ENCODE results near the gene GOLGA2. TPM values are rescaled to one million over a fixed set of nuclear protein-coding genes. Genes with fewer than 3 reads are reported as not detected.

GOLGA2 gene
- total RNA-seq, 1 donor from 2014 or later, result 38.7 TPM

DNA sequence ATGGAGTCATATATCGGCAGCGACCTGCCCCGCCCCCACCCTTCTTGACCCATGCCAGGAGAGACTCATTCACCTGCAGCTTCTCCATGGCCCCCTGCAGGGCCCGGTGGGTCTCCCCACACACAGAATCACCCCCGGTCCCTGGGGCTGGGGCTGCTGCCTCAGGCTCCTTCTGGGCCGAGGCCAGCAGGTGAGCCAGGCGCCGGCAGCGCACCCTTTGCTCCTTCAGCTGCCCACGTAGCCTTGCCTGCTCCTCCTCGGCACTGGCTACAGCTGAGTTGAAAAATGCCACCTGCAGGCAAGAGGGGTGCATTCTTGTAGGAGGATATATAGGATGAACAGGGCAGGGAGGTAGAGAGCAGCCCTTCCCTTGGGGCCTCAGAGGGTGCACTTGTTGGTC is 17.9 kb downstream of the GOLGA2 start:
- intact Hi-C loops (cut with micrococcal nuclease), result no loop called here

DNA sequence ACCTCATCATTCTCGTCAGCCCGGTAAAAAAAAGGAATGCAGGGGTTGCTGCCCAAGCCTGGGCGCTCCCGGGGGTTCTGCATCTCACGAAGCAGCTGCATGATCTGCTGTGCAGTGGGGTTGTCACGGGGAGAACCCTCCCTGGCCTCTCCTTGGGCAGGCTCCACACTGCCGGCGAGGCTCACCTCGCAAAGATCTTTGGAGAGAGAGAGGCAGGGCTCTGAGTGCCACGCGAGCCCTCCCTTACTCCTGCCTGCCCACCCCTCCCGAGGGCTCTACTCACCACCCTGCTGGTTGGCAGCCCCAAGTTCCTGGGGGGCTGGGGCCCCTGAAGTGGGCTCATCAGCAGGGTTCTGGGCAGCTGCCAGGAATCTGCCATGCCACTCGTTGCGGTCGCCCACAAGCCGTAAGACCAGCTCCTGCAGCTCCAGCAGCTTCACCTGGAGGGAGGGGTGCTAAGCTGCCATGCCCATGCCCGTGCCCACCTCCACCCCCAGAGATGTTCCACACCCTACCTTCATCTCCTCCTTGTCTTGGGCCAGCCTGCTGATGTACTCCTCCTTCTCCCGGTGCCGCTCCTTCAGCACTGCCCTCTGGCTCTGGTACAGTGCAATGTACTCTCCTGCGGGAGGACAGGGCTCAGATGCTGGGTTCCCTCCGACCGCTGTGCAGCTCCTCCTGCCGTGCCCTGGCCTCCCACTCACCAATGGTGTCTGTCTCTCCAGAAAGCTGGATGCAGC is 18.6 kb downstream of the GOLGA2 start:
- intact Hi-C loops (cut with micrococcal nuclease), result no loop called here

DNA sequence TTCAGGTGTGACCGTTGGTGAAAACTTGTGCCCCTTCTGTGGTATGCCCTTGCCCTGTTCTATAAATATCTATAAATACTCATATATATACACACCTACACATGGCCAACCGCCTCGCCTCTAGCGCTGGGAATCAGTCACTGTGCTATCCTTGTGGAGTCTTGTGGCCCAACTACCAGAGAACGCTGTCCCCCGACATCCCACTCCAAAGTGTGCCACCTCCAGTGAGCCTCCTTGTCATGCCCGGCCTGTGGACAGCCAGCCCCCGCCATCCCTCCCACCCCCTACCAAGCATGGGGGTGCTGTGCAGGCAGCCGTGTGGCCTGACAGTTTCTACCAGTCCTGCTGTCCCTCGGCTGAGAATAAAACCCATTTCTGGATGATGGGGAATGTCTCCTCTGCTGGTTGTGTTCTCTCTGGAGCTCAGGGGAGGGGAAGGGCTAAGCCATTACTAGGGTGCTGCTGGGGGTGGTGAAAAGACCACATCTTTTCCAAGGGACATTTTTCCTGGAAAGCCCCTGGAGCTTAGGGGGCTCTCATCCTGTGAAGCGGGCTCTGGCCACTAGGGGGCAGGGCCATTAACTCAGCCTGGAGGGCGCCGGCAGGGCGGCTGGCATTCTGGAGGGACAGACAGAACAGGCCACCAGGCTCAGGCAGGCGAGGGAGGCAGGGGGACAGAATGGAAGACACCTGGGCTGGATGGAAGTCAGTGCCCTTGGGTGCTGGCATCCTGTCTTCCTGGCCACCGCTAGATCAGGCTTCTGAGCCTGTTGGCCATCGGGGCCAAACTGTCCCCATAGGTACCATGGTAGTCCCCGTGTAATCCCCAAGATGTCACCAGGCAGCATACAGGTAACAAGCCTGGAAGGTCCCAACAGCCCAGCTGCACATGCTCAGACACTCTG is 20.7 kb downstream of the GOLGA2 start:
- intact Hi-C loops (cut with micrococcal nuclease), result loop anchor here (5.0 kb wide), 1 partner anchor 772 kb away; the partner anchor contains the start of gene SH3GLB2

DNA sequence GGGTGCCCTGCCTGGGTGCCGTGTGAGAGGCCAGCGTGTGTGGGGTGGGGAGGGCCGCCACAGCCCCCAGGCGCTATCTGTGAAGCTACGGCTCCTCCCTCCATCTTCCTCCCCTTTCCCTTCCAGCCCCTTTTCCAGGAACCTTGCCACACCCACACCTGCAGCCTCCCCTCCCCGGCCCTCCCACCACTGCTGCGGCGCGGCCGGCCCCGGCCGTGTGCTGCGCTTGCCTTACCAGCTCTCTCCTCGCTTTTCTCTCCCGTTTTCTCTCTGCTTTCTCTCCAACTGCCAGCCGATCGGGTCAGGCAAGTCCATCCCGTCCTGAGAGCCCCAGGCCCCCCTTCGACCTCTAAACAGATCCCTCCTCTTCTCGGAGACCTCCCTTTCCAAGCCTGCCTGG is 21.4 kb downstream of the GOLGA2 start:
- intact Hi-C loops (cut with micrococcal nuclease), result loop anchor here (5.0 kb wide), 1 partner anchor 773 kb away; the partner anchor contains the start of gene SH3GLB2

DNA sequence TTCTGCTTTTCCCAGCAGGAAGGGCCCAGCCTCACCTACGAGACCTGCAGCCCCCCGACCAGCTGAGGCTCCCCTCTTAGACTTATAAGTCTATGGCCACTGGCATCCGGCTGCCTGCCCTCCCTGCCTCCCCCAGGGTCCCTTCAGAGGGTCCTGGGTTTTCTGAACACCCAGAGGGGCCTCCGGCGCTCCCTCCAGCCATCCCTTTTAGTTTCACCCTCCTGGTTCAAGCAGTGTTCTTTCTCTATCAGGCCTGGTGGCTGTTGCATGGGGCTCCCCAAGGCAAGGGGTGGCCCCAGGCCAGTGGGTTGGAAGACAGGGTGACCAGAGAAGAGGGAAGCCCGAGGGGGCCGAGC is 21.8 kb downstream of the GOLGA2 start:
- intact Hi-C loops (cut with micrococcal nuclease), result loop anchor here (5.0 kb wide), 1 partner anchor 773 kb away; the partner anchor contains the start of gene SH3GLB2

DNA sequence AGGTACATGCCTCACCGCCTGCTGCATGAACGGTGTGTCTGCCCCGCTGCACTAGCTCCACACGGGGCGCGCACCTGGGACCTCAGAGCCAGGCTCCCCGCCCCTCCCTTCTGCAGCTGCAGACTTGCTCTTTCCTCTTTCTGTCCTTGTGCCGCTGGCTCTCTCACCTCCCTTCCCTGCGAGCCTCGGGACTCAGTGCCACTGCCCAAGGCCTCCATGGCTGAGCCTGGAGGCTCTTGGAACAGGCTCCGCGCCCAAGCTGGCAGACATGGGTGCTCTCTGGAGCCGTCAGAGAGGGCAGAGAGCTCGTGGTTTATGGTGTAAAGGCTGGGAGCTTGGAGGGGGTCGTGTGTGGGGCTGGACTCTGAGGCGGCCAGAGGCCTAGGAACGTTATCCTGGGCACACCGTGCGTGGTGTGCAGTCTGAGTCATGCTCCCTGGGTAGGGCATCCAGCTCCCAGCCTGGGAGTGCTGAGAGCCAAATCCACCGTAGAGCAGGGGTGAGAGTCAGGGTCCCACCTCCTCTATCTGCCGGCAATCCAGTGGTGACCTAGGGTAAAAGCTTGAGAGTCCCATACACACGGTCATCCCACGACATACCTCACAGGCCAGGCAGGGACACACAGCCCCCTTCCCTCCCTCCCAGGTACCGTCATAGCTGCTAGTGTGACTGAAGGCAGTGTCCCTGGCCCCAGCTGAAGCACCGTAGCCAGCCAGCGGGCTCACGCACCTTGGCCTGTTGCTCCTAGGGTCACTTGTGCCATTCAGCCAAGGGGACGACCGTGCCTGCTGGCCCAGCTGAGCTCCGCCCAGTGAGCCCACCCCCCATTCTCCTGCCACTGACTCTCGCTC is 22.4 kb downstream of the GOLGA2 start:
- intact Hi-C loops (cut with micrococcal nuclease), result loop anchor here (5.0 kb wide), 1 partner anchor 774 kb away; the partner anchor contains the start of gene SH3GLB2

DNA sequence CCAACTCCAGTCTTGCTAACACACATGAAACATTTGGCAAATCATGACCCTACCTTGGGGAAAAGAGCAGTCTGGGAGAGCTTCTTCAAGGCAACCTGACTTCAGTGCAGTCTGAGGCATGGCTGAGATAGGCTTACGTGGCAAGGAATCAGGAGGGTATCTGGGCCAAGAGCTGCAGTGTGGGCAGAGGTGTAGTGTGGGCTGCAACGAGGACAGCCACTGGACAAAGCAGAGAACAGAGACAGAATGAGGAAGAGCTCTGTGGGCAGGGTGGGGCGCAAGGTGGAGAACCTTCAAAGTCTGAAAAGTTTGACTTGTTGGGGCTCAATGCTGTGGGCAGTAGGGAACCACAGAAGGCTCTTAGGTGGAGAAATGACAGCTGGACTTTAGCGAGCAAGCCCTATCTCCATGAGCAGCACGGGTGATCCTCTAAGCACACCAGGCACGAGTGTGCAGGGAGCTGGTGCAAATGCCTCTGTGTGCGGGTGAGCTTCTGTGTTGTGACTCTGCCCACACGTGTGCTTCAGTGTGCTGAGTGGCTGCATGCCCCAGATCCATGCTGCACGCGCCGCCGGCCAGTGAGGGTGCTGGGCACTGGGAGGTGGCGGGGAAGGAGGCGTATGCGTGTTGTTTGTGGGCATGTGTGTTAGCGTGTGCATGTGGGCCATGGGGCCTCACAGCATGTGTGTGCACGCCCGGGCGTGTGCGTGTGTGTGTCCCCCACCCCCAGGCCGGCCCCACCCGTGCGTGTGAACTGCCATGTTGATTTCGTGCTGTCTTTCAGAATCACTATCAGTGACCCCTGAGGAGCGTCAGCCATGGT is 23.3 kb downstream of the GOLGA2 start:
- intact Hi-C loops (cut with micrococcal nuclease), result loop anchor here (5.0 kb wide), 1 partner anchor 775 kb away; the partner anchor contains the start of gene SH3GLB2

DNA sequence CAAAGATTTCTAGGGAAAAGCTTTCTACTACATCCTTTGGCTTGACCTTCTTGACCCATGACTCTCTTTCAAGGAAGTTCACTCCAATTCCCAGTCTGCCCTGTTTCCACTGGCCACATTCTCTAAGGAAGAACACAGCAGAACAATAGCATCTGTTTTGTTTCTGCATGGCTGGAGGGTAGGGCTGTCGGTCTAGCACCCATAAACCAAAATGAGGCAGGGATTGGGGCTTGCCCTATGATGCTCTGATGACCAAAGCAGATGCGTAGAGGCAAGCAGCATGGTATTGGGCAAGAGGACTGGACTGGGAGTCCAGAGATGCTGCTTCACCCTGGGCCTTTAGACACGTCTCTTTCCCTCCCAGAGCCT is 24.1 kb downstream of the GOLGA2 start:
- intact Hi-C loops (cut with micrococcal nuclease), result loop anchor here (5.0 kb wide), 1 partner anchor 776 kb away; the partner anchor contains the start of gene SH3GLB2

DNA sequence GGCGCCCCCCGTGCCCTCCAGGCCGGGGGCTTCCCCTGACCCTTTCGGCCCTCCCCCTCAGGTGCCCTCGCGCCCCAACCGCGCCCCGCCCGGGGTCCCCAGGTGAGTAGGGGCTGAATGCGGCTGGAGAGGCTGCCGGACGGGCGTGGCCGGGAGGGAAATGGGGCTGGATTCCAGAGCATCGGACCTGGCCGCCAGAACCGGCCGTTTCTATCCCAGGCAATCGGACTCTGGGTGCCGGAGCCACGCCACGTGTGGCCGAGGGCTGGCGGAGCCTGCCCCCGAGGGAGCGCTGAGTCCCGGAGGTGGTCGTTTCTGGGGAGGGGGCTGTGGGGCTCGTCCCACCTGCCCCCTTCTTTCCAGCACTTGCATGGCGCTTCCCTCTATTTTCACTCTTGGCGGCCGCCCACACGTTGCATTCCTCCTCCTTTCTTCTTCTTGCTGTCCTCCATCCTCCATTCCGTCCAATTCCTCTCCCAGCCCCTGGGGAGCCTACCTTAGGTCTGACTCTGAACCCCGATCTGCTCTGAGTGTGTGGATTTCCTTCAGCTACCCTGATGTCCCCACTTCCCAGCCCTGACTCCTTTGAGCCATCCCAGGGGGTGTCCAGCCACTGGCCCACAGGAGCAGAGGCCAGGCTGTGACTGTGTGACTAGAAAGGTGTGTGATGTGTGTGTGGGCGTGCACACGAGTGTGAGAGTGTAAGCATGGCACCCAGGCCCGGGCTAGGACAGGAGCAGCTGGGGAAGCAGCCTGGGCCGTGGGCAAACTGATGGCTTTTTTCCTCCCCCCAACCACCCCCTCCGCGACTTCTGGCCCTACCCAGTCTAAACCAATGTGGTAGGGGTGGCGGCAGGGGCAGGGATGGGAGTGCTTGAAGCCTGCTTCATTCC is 24.7 kb downstream of the GOLGA2 start:
- intact Hi-C loops (cut with micrococcal nuclease), result loop anchor here (1.0 to 5.0 kb wide), 5 partner anchors 25 to 776 kb away; partner anchors contain the start of genes BBLN, GOLGA2, SH3GLB2 and SWI5

DNA sequence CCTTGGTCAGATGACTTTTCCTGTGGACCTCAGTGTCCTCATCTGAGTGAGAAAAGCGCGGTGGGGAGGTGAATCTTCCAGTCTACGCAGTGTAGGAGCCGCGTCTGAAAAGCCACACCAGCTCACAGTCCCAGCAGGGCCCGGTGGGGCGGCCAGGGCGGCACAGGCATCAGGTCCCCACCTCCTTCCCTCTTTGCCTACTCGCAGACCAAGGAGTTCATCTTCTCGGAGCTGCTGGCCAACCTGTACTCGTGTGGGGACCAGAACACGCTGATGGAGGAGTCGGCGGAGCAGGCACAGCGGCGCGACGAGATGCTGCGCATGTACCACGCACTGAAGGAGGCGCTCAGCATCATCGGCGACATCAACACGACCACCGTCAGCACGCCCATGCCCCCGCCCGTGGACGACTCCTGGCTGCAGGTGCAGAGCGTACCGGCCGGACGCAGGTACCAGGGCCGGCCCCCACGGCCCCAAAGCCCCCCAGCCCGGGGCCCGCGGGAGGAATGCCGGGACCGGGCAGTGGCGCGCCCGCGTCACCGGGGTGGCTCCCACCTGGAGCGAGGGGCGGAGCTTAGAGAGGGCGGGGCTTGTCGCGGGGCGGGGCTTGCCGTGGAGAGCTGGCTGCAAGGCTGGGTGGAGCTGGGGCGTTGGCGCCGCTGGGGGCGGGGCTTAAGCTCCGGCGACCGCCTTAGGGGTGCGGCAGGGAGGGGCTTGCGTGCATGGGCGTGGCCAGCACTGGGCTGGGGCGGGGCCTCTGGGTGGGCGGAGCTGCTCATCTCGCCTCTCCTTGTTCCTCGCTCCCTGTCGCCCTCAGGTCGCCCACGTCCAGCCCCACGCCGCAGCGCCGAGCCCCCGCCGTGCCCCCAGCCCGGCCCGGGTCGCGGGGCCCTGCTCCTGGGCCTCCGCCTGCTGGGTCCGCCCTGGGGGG is 25.6 kb downstream of the GOLGA2 start:
- intact Hi-C loops (cut with micrococcal nuclease), result loop anchor here (1.0 to 5.0 kb wide), 5 partner anchors 26 to 777 kb away; partner anchors contain the start of genes BBLN, GOLGA2, SH3GLB2 and SWI5

DNA sequence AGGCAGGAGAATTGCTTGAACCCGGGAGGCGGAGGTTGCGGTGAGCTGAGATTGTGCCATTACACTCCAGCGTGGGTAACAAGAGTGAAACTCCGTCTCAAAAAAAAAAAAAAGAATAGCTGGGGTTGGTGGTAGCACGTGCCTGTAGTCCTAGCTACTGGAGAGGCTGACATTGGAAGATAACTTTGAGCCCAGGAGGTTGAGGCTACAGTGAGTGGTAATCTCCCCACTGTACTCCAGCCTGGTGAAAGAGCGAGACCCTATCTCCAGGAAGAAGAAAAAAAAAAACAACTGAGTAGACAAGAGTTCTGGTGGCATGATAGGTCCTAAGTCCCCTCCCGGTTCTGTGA is 26.3 kb downstream of the GOLGA2 start:
- intact Hi-C loops (cut with micrococcal nuclease), result no loop called here

DNA sequence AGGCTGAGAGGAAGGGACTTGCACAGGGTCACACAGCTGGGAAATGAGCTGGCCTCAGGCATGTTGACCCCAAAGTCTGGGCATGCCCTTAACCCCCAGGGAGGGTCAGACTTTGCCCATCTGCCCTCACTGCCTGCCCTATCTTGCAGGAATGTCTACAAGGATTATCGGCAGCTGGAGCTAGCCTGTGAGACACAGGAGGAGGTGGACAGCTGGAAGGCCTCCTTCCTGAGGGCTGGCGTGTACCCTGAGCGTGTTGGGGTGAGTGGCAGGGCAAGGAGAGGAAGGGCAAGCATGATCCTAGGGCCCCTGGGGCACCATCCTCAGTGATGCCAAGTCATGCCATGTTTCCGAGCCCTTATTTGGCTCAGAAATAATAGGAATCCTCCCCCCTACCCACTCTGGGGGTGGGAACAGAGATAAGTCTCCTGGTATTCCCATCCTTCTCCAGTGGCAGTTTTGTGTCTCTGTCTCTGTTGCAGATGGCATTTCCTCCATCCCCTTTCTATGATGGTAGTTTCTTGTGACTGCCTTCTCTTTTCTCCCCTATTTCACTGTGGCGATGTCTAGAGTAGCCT is 28.5 kb downstream of the GOLGA2 start:
- intact Hi-C loops (cut with micrococcal nuclease), result no loop called here

DNA sequence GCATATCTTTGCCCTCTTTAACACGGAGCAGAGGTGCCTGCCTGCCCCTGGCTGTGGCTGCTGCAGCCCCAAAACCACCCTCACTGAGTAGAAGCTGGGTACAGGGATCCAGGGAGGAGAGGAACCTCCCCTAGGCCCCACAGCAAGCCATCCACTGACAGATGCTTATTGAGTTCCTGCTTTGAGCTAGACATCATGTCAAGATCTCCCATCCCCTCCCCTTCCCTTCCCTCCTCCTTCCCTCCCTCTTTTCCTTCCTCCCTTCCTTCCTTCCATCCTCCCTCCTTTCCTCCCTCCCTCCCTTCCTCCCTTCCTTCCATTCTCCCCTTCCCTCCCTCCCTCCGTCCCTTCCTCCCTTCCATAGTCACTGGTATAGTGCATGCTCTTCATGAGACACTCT is 29.3 kb downstream of the GOLGA2 start:
- intact Hi-C loops (cut with micrococcal nuclease), result no loop called here

DNA sequence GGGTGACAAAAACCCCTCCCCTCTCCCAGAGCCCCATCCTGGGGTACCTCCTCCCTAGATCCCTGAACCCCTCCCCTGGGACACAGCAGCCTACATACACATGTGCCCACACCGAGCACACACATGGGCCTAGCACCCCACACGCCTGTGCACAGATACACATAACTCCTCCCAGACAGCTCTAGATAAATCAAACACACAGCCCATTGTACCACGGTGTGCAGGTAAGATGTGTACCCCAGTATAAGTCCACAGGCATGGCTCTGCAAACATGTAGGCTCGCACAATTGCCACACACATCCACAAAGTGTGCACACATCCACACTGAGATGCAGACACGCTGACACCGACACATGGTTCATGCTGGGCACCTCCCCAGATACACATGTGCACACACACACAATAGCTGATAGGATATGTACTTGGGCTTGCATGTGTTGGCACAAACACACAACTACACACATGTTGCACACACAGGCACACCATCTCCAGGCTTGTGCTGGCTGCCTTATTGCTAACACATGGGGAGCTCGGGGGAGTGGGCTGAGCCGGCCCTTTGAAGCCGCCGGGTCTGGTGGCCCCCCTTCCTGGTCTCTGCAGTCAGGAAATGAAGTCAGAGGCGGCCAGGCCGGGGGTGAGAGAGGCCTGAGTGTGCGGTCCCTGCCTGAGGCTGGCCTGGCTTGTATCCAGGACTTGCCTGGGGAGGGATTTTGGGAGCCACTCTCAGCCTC is 30.2 kb downstream of the GOLGA2 start:
- intact Hi-C loops (cut with micrococcal nuclease), result no loop called here

DNA sequence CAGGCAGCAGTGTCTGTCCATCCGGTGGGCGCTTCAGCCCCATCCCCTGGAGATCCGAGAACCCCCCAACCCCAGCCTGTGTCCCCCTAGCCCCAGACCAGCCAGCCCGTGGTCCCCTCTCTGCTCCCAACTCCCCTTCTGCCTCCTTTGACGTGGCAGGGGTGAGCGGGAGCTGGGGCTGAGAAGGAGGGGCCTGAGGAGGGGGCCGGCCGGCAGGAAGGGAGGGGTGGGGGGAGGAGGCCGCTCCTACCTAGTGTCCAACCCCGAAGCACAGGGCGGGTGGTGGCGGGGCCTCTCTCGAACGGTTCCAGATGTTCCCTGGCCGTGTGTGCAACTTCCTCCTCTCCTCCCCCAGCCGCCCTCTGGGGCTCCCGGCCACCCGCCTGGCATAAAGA is 31.0 kb downstream of the GOLGA2 start:
- intact Hi-C loops (cut with micrococcal nuclease), result no loop called here

DNA sequence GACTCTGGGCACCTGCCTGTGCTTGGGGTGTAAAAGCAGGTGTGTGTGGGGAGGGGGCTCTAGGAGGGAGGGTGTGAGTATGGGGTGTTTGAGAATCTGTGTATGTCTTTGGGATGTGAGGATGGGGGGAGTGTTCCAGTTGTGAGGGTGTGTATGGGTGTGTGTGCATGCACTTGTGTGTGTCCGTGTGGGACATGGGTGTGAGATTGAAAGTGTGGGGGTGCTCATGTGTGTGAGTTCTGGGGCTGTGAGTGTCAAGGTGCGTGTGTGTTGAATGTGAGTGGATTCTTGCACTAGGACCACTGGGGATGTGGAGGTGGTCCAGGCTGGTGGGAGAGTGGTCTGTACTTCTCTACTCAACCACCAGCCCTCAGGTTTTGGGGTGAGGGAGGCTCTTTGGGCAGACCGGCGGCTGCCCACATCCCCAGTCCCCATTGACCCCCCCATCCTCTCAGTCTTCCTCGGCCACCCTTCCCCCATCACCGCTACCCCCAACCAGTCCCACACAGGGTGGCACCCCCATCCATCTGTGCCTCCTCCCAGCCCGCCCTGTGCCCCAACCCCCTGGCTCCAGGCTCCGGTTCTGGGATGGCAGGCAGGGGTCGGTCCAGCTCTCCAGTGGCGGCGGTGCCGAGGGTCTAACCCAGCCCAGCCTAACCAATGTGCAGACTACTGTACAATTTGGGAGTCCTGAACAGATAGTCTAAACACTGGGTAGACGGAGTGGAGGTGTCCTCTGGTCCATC is 31.5 kb downstream of the GOLGA2 start:
- intact Hi-C loops (cut with micrococcal nuclease), result no loop called here

All from T-helper 2 cell treated with Interferon-gamma antibody and Interleukin-4, amounts not matched to agents 100 ng/mL and 5 ng/mL, for 36 hours (primary cell).